Mononuclear cell (primary cell): ENCODE measurements around the gene CFHR4. TPM values are rescaled to one million over a fixed set of nuclear protein-coding genes. Genes with fewer than 3 reads are reported as not detected.
"Not testable (repeated sequence)": the region's sequence is repeated elsewhere in the genome, so short reads cannot be mapped to it uniquely, and the experiment has no call there.

Experiments
- H3K27me3 ChIP-seq: 2 replicates; pipeline ENCODE4 v1.6.0; 2011; ENCODE audit warnings: low read length, control low read depth; ENCODE audit not compliant: insufficient read depth
- H3K4me1 ChIP-seq: 2 replicates; pipeline ENCODE4 v1.5.1; 2011; ENCODE audit warnings: mild to moderate bottlenecking, low read length, control low read depth; ENCODE audit not compliant: insufficient read depth
- H3K4me3 ChIP-seq: 2 replicates; pipeline ENCODE4 v1.5.1; 2011; ENCODE audit warnings: mild to moderate bottlenecking, low read length, moderate library complexity
- H3K9me3 ChIP-seq: 2 replicates; pipeline ENCODE4 v1.5.1; 2011; ENCODE audit warnings: low read depth, mild to moderate bottlenecking, control low read depth, low read length
- total RNA-seq: library from RNA; depleted of rRNA; stranded (reverse); fragments of >200 nt; gene quantifications from one replicate; pipeline ENCODE4 v1.2.3, GENCODE V29; 2012

Gene CFHR4
- total RNA-seq, 1 donor = not detected

- Histone ChIP-seq H3K4me1 (no peaks in the 10 kb centered on the region), H3K27me3 (no peaks in the 10 kb centered on the region), H3K9me3 (no peaks in the 10 kb centered on the region), H3K4me3 (no peak overlapping the region)
Observed at GRCh38 chr1:196897158-196897828, 9.4 kb downstream of the CFHR4 start.

GRCh38 chr1:196902344-196902743 lies 14.5 kb downstream of the CFHR4 start:
- Histone ChIP-seq H3K27me3 (no peaks in the 10 kb centered on the region), H3K9me3 (no peaks in the 10 kb centered on the region), H3K4me3 (no peak overlapping the region)

GRCh38 chr1:196910215-196910614 lies 22.4 kb downstream of the CFHR4 start:
- no peaks in the 10 kb centered on the region for H3K4me1 ChIP-seq
- H3K9me3 ChIP-seq = no peaks in the 10 kb centered on the region
- H3K4me3 ChIP-seq = no peak overlapping the region
- H3K27me3 ChIP-seq = no peaks in the 10 kb centered on the region

More at GRCh38 chr1:196902344-196902743, 14.5 kb downstream of the CFHR4 start:
- H3K4me1 ChIP-seq = no peaks in the 10 kb centered on the region

- H3K4me1 ChIP-seq, H3K4me3 ChIP-seq, H3K27me3 ChIP-seq, H3K9me3 ChIP-seq: not testable (repeated sequence)
Observed at GRCh38 chr1:196912283-196912682, 24.4 kb downstream of the CFHR4 start.

- H3K4me1 ChIP-seq, H3K9me3 ChIP-seq, H3K4me3 ChIP-seq, H3K27me3 ChIP-seq: not testable (repeated sequence)
Observed at GRCh38 chr1:196926839-196927238, 39.0 kb downstream of the CFHR4 start.

- H3K4me3 ChIP-seq, H3K9me3 ChIP-seq, H3K4me1 ChIP-seq, H3K27me3 ChIP-seq: not testable (repeated sequence)
Observed at GRCh38 chr1:196932853-196933252, 45.0 kb downstream of the CFHR4 start.

- H3K4me1 ChIP-seq = no peaks in the 10 kb centered on the region
- H3K9me3 ChIP-seq = no peaks in the 10 kb centered on the region
- H3K4me3 ChIP-seq = no peak overlapping the region
- H3K27me3 ChIP-seq = no peaks in the 10 kb centered on the region
Observed at GRCh38 chr1:196933531-196934189, 45.8 kb downstream of the CFHR4 start.

- H3K27me3 ChIP-seq, H3K4me3 ChIP-seq, H3K4me1 ChIP-seq, H3K9me3 ChIP-seq: not testable (repeated sequence)
Observed at GRCh38 chr1:196941474-196941873, 53.6 kb downstream of the CFHR4 start.

GRCh38 chr1:196943568-196943967 lies 55.7 kb downstream of the CFHR4 start, which contains the start of gene CFHR2:
Gene CFHR2, plus strand, starts transcription at chr1:196943738. Its CDS starts 143 bp downstream, at chr1:196943881.
- not testable (repeated sequence) for H3K27me3 ChIP-seq, H3K9me3 ChIP-seq, H3K4me3 ChIP-seq, H3K4me1 ChIP-seq

- H3K9me3 ChIP-seq = no peaks in the 10 kb centered on the region
- no peaks in the 10 kb centered on the region for H3K27me3 ChIP-seq
- H3K4me1 ChIP-seq = no peaks in the 10 kb centered on the region
- H3K4me3 ChIP-seq = no peak overlapping the region
Observed at GRCh38 chr1:196951711-196952394, 64.0 kb downstream of the CFHR4 start.

GRCh38 chr1:196954778-196955177 lies 66.9 kb downstream of the CFHR4 start:
- Histone ChIP-seq H3K4me1 (no peaks in the 10 kb centered on the region), H3K27me3 (no peaks in the 10 kb centered on the region), H3K9me3 (no peaks in the 10 kb centered on the region), H3K4me3 (no peak overlapping the region)

GRCh38 chr1:196955926-196956325 lies 68.1 kb downstream of the CFHR4 start:
- Histone ChIP-seq H3K4me3 (no peak overlapping the region), H3K27me3 (no peaks in the 10 kb centered on the region), H3K4me1 (no peaks in the 10 kb centered on the region), H3K9me3 (no peaks in the 10 kb centered on the region)

GRCh38 chr1:196960854-196961253 lies 73.0 kb downstream of the CFHR4 start:
- Histone ChIP-seq H3K4me1 (no peaks in the 10 kb centered on the region), H3K9me3 (no peaks in the 10 kb centered on the region), H3K4me3 (no peak overlapping the region), H3K27me3 (no peaks in the 10 kb centered on the region)
